ENCODE measurements around the gene CNTNAP2. TPM values are rescaled to one million over a fixed set of nuclear protein-coding genes. Genes with fewer than 3 reads are reported as not detected.

The CNTNAP2 gene
- total and polyA plus RNA-seq, 9 of the 15 experiments (the other 6 are each of a cell fraction or from before 2014, with no cell fraction given) = 0.04 to 0.62 (median 0.09) TPM; not detected in 4

GRCh38 chr7:146177301-146177700, 60.7 kb downstream of the CNTNAP2 start:
- in situ Hi-C loops (cut with MboI) = no loop called here
- intact Hi-C loops (cut with micrococcal nuclease) = no loop called here
- TF ChIP-seq ZMIZ1 (IDR thresholded peaks at IDR 0.05; ENCODE audit: low read depth in 2 of 2, low read length in 2 of 2) (no peak), IRF9 (tag; IDR thresholded peaks at IDR 0.05) (no peak), TAF15 (IDR thresholded peaks at IDR 0.05; ENCODE audit: low read depth, low read length) (no peak), HNRNPLL (IDR thresholded peaks at IDR 0.05; ENCODE audit: low read depth, low read length, poor library complexity, severe bottlenecking) (no peak), ZBTB40 (IDR thresholded peaks at IDR 0.05) (no peak), ZBTB40 (CRISPR knock-in tag; IDR thresholded peaks at IDR 0.05) (no peak)

More at GRCh38 chr7:146177301-146177700, 60.7 kb downstream of the CNTNAP2 start:
- DNase-seq (ENCODE audit: extremely low read depth in 1 of 4, low spot score in 3 of 4) = no peak
- ChIA-PET POLR2A (no interaction called here), CTCF (ENCODE audit: low intra/inter-chr PET ratio) (no interaction called here)
- Histone ChIP-seq H3K4me1 (replicated peaks in 1 of 2; ENCODE audit: control insufficient read depth in 2 of 2, insufficient read depth in 2 of 2, low read length in 2 of 2) (no peaks in the 10 kb centered on the region), H4K20me1 (replicated peaks; ENCODE audit: control insufficient read depth, insufficient read depth, low read length) (no peaks in the 10 kb centered on the region), H3K36me3 (ENCODE audit: control insufficient read depth, insufficient read depth, low read length) (no peaks in the 10 kb centered on the region), H3K79me2 (ENCODE audit: control insufficient read depth, insufficient read depth, low read length) (no peaks in the 10 kb centered on the region), H3K27me3 (ENCODE audit: control insufficient read depth in 2 of 2, insufficient read depth in 2 of 2, low read length in 2 of 2) (no peaks in the 10 kb centered on the region), H3K9ac (ENCODE audit: insufficient read depth in 1 of 2, low read depth in 2 of 2, low read length in 2 of 2) (no peak overlapping the region), H3K27ac (ENCODE audit: extremely low read depth, low read depth, low read length) (no peak overlapping the region), H3K4me2 (ENCODE audit: insufficient read depth, low read length) (no peak overlapping the region), H3K9me1 (ENCODE audit: control insufficient read depth, insufficient read depth, low read length) (no peaks in the 10 kb centered on the region), H3K9me3 (replicated peaks; ENCODE audit: control insufficient read depth, insufficient read depth, low read depth, low read length) (no peaks in the 10 kb centered on the region), H3K4me3 (no peak overlapping the region), H2AFZ (ENCODE audit: low read depth, low read length) (no peak overlapping the region)
- WGBS (ENCODE audit: insufficient coverage, low coverage, missing lambda C conversion rate) = 3% methylated on average over 2 of the region's 2 CpGs
- no peak for FAIRE-seq
- ATAC-seq = no peak
- BruUV-seq (replicated peaks) = no TSS peak
